BLaER1 treated with 17β-estradiol and CSF1 and Interleukin-3, amounts not matched to agents 10 nM and 100 nM (cell line): ENCODE data around the gene HIVEP1.
A peak's percentile ranks its signal among the peaks of the same experiment; 100 is the strongest.

Experiments
- H3K27ac ChIP-seq, 11 experiments: shearing (Covaris generic); formaldehyde crosslinking; 2 replicates each; pipeline ENCODE4 v1.8.1; 2022
- H3K27me3 ChIP-seq, 11 experiments: shearing (Covaris generic); formaldehyde crosslinking; 2 replicates each; pipeline ENCODE4 v1.8.1; 2022
- H3K36me3 ChIP-seq, 11 experiments: shearing (Covaris generic); formaldehyde crosslinking; 2 replicates each; pipeline ENCODE4 v1.8.1; 2022
- H3K4me1 ChIP-seq, 10 experiments: shearing (Covaris generic); formaldehyde crosslinking; 2 replicates each; pipeline ENCODE4 v1.8.1; 2022
- H3K4me2 ChIP-seq, 11 experiments: shearing (Covaris generic); formaldehyde crosslinking; 2 replicates each; pipeline ENCODE4 v1.8.1; 2022
- H3K4me3 ChIP-seq, 10 experiments: shearing (Covaris generic); formaldehyde crosslinking; 2 replicates each; pipeline ENCODE4 v1.8.1; 2022
- H3K9ac ChIP-seq, 11 experiments: shearing (Covaris generic); formaldehyde crosslinking; 2 replicates each; pipeline ENCODE4 v1.8.1; 2022
- H3K9me3 ChIP-seq, 11 experiments: shearing (Covaris generic); formaldehyde crosslinking; replicated peaks in 1 of 11; 2 replicates each; pipeline ENCODE4 v1.8.1; 2022
- H4K20me1 ChIP-seq, 11 experiments: shearing (Covaris generic); formaldehyde crosslinking; 2 replicates each; pipeline ENCODE4 v1.8.1; 2022
- Cebpa-rat ChIP-seq, 11 experiments: shearing (Covaris generic); IDR thresholded peaks; 2 replicates each; pipeline ENCODE4 v1.8.1; 2022

The HIVEP1 gene

GRCh38 chr6:12058172-12058961 is 46.3 kb downstream of the HIVEP1 start:
- Histone ChIP-seq H3K27ac (peak overlapping the region in 3 of 11 experiments; percentile 23 to 57 (median 29); a peak in 4 of 22 replicates), H3K9me3 (peaks cover 0 to 7% (median 0%) of the 10 kb centered on the region in 11 experiments; a peak in 2 of 22 replicates), H3K4me1 (peaks cover 0 to 58% (median 7%) of the 10 kb centered on the region in 10 experiments; a peak in 12 of 20 replicates), H4K20me1 (peaks cover 0 to 11% (median 0%) of the 10 kb centered on the region in 11 experiments; a peak in 4 of 22 replicates), H3K27me3 (no peaks in the 10 kb centered on the region), H3K4me3 (no peak overlapping the region), H3K9ac (no peak overlapping the region), H3K36me3 (peaks cover 0 to 16% (median 0%) of the 10 kb centered on the region in 11 experiments; a peak in 3 of 22 replicates), H3K4me2 (peak overlapping the region in 3 of 11 experiments; percentile 49 to 85 (median 68); a peak in 5 of 22 replicates)
- TF ChIP-seq Cebpa-rat (IDR thresholded peaks at IDR 0.05): no peak

GRCh38 chr6:12060780-12061609 is 48.9 kb downstream of the HIVEP1 start:
- H3K27me3 ChIP-seq: no peaks in the 10 kb centered on the region
- TF ChIP-seq Cebpa-rat (IDR thresholded peaks at IDR 0.05): 0 out of 22 replicates have a peak, but pooled peaks of 1 of the 11 experiments have one; percentile 20
- H3K4me3 ChIP-seq: no peak overlapping the region
- H3K36me3 ChIP-seq: peaks cover 0 to 20% (median 0%) of the 10 kb centered on the region in 11 experiments; a peak in 4 of 22 replicates
- peaks cover 0 to 7% (median 0%) of the 10 kb centered on the region in 11 experiments; a peak in 2 of 22 replicates for H3K9me3 ChIP-seq
- peaks cover 0 to 52% (median 8%) of the 10 kb centered on the region in 10 experiments; a peak in 13 of 20 replicates for H3K4me1 ChIP-seq
- H3K9ac ChIP-seq: no peak overlapping the region
- peak overlapping the region in 2 of 11 experiments; percentile 13 to 23; a peak in 1 of 22 replicates for H3K27ac ChIP-seq
- peaks cover 0 to 17% (median 4%) of the 10 kb centered on the region in 11 experiments; a peak in 5 of 22 replicates for H4K20me1 ChIP-seq
- peak overlapping the region in 7 of 11 experiments; percentile 29 to 66 (median 43); a peak in 12 of 22 replicates for H3K4me2 ChIP-seq

GRCh38 chr6:12062605-12063004 is 50.5 kb downstream of the HIVEP1 start:
- H3K4me3 ChIP-seq: no peak overlapping the region
- no peak overlapping the region for H3K4me2 ChIP-seq
- no peak for TF ChIP-seq Cebpa-rat (IDR thresholded peaks at IDR 0.05)
- peaks cover 0 to 24% (median 0%) of the 10 kb centered on the region in 11 experiments; a peak in 4 of 22 replicates for H3K36me3 ChIP-seq
- H4K20me1 ChIP-seq: peaks cover 0 to 17% (median 4%) of the 10 kb centered on the region in 11 experiments; a peak in 5 of 22 replicates
- no peaks in the 10 kb centered on the region for H3K27me3 ChIP-seq
- H3K9ac ChIP-seq: no peak overlapping the region
- H3K4me1 ChIP-seq: peaks cover 0 to 41% (median 8%) of the 10 kb centered on the region in 10 experiments; a peak in 13 of 20 replicates
- peaks cover 0 to 7% (median 0%) of the 10 kb centered on the region in 11 experiments; a peak in 2 of 22 replicates for H3K9me3 ChIP-seq
- no peak overlapping the region for H3K27ac ChIP-seq

- Histone ChIP-seq H3K9ac (no peak overlapping the region), H3K9me3 (peaks cover 0 to 7% (median 0%) of the 10 kb centered on the region in 11 experiments; a peak in 2 of 22 replicates), H3K27me3 (no peaks in the 10 kb centered on the region), H3K27ac (no peak overlapping the region), H3K36me3 (peaks cover 0 to 30% (median 0%) of the 10 kb centered on the region in 11 experiments; a peak in 4 of 22 replicates), H3K4me2 (no peak overlapping the region), H4K20me1 (peaks cover 0 to 21% (median 4%) of the 10 kb centered on the region in 11 experiments; a peak in 5 of 22 replicates), H3K4me1 (peaks cover 0 to 27% (median 8%) of the 10 kb centered on the region in 10 experiments; a peak in 13 of 20 replicates), H3K4me3 (no peak overlapping the region)
- no peak for TF ChIP-seq Cebpa-rat (IDR thresholded peaks at IDR 0.05)
Measured at GRCh38 chr6:12064131-12064530, 52.0 kb downstream of the HIVEP1 start.

GRCh38 chr6:12064538-12065071 is 52.5 kb downstream of the HIVEP1 start:
- no peak overlapping the region for H3K27ac ChIP-seq
- peaks cover 0 to 27% (median 8%) of the 10 kb centered on the region in 10 experiments; a peak in 13 of 20 replicates for H3K4me1 ChIP-seq
- TF ChIP-seq Cebpa-rat (IDR thresholded peaks at IDR 0.05): no peak
- H3K4me2 ChIP-seq: no peak overlapping the region
- H3K36me3 ChIP-seq: peaks cover 0 to 27% (median 0%) of the 10 kb centered on the region in 11 experiments; a peak in 4 of 22 replicates
- no peaks in the 10 kb centered on the region for H3K27me3 ChIP-seq
- no peak overlapping the region for H3K4me3 ChIP-seq
- peaks cover 0 to 7% (median 0%) of the 10 kb centered on the region in 11 experiments; a peak in 2 of 22 replicates for H3K9me3 ChIP-seq
- peaks cover 0 to 21% (median 4%) of the 10 kb centered on the region in 11 experiments; a peak in 5 of 22 replicates for H4K20me1 ChIP-seq
- H3K9ac ChIP-seq: no peak overlapping the region

- Histone ChIP-seq H3K9ac (no peak overlapping the region), H3K4me1 (peaks cover 0 to 20% (median 6%) of the 10 kb centered on the region in 10 experiments; a peak in 13 of 20 replicates), H3K36me3 (peaks cover 0 to 26% (median 0%) of the 10 kb centered on the region in 11 experiments; a peak in 4 of 22 replicates), H3K4me2 (peak overlapping the region in 1 of 11 experiments; percentile 26; a peak in 1 of 22 replicates), H3K27me3 (no peaks in the 10 kb centered on the region), H3K27ac (no peak overlapping the region), H3K4me3 (no peak overlapping the region), H4K20me1 (peaks cover 0 to 27% (median 4%) of the 10 kb centered on the region in 11 experiments; a peak in 5 of 22 replicates), H3K9me3 (peaks cover 0 to 5% (median 0%) of the 10 kb centered on the region in 11 experiments; a peak in 2 of 22 replicates)
- no peak for TF ChIP-seq Cebpa-rat (IDR thresholded peaks at IDR 0.05)
Measured at GRCh38 chr6:12065321-12066140, 53.4 kb downstream of the HIVEP1 start.

- H3K4me3 ChIP-seq: no peak overlapping the region
- no peak overlapping the region for H3K27ac ChIP-seq
- no peak overlapping the region for H3K9ac ChIP-seq
- H3K4me2 ChIP-seq: 0 out of 22 replicates have a peak overlapping the region, but pooled peaks of 1 of the 11 experiments have one; percentile 26
- peaks cover 0 to 26% (median 0%) of the 10 kb centered on the region in 11 experiments; a peak in 2 of 22 replicates for H3K36me3 ChIP-seq
- H3K27me3 ChIP-seq: no peaks in the 10 kb centered on the region
- H3K9me3 ChIP-seq: no peaks in the 10 kb centered on the region
- no peak for TF ChIP-seq Cebpa-rat (IDR thresholded peaks at IDR 0.05)
- peaks cover 0 to 32% (median 4%) of the 10 kb centered on the region in 11 experiments; a peak in 5 of 22 replicates for H4K20me1 ChIP-seq
- peaks cover 0 to 18% (median 6%) of the 10 kb centered on the region in 10 experiments; a peak in 11 of 20 replicates for H3K4me1 ChIP-seq
Measured at GRCh38 chr6:12066297-12066696, 54.2 kb downstream of the HIVEP1 start.
